ENCODE measurements around the gene CCDC6. TPM values are rescaled to one million over a fixed set of nuclear protein-coding genes. Genes with fewer than 3 reads are reported as not detected.

Gene CCDC6
- total and polyA plus RNA-seq, 2 of the 8 experiments (the other 6 are each of a cell fraction or from before 2014, with no cell fraction given), result 42.2 to 74.4 TPM

DNA sequence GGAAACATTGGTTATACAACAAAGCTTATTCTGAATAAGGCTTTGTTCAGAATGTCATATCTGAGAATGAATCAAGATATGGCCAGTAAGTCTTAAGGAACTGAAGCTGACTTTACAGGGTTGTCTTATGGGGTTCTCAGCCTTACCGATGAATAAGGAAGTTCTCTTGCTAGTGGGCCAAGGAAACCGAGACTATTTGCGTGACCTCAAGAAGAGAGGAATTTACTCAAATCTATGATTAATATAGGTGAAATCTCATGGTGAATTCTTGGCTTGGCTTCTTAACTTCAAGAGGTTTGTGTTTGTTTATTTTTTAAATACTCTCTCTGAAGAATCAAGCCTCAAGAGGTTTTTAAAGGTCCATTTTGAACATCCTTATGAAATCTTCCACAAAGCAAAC is 148.4 kb downstream of the CCDC6 start:
- Histone ChIP-seq H2BK12ac (ENCODE audit: low read depth, low read length) (no peak overlapping the region), H2AK5ac (ENCODE audit: low read depth, low read length) (no peak overlapping the region), H2BK20ac (ENCODE audit: low read length) (no peak overlapping the region), H2AFZ (ENCODE audit: low read length) (no peak overlapping the region), H3K36me3 (ENCODE audit: control insufficient read depth in 2 of 4, insufficient read depth in 4 of 4, low read length in 3 of 4) (no peaks in the 10 kb centered on the region), H2BK15ac (ENCODE audit: low read length) (no peak overlapping the region), H3K9ac (replicated peaks in 1 of 4; ENCODE audit: extremely low read depth in 1 of 4, low read depth in 3 of 4, low read length in 3 of 4) (no peak overlapping the region), H3K23ac (ENCODE audit: insufficient read length) (no peak overlapping the region), H3K4me2 (ENCODE audit: insufficient read depth in 1 of 2, low read depth in 2 of 2, low read length in 2 of 2) (no peak overlapping the region), H3K27ac (ENCODE audit: low read depth, low read length) (no peak overlapping the region), H2BK5ac (ENCODE audit: low read depth, low read length) (no peak overlapping the region), H4K20me1 (replicated peaks in 1 of 2; ENCODE audit: control insufficient read depth in 1 of 2, insufficient read depth in 2 of 2, low read length in 2 of 2) (no peaks in the 10 kb centered on the region), H2BK120ac (replicated peaks; ENCODE audit: low read depth, low read length) (no peak overlapping the region), H3K79me2 (ENCODE audit: control insufficient read depth in 1 of 2, insufficient read depth in 2 of 2, low read length in 2 of 2) (no peaks in the 10 kb centered on the region), H3K4ac (replicated peaks; ENCODE audit: insufficient read length, low read depth, low read length) (no peak overlapping the region), H4K8ac (ENCODE audit: extremely low read depth, insufficient read depth, low read length) (no peak overlapping the region), H3K27me3 (replicated peaks in 1 of 4; ENCODE audit: control insufficient read depth in 3 of 4, extremely low read depth in 1 of 4, insufficient read depth in 3 of 4, low read length in 3 of 4) (no peaks in the 10 kb centered on the region), H3K14ac (ENCODE audit: insufficient read length) (no peak overlapping the region), H4K91ac (replicated peaks; ENCODE audit: insufficient read length, low read length) (no peak overlapping the region), H3K79me1 (ENCODE audit: low read depth, low read length) (no peaks in the 10 kb centered on the region), H3K4me1 (replicated peaks in 1 of 4; ENCODE audit: control insufficient read depth in 3 of 4, insufficient read depth in 4 of 4, low read length in 3 of 4) (no peaks in the 10 kb centered on the region), H3K4me3 (ENCODE audit: extremely low read depth in 1 of 4, insufficient read depth in 2 of 4, low read depth in 3 of 4, low read length in 4 of 4) (no peak overlapping the region), H4K5ac (ENCODE audit: insufficient read length, low read depth, low read length) (no peak overlapping the region), H3K56ac (replicated peaks; ENCODE audit: insufficient read length, low read depth, low read length) (no peak overlapping the region), H3K9me3 (ENCODE audit: insufficient read depth in 2 of 2, low read depth in 1 of 2, low read length in 1 of 2) (peaks cover 2 to 7% of the 10 kb centered on the region in 2 experiments; a peak in 2 of 4 replicates), H3K18ac (ENCODE audit: extremely low read depth, low read length) (no peak overlapping the region), H3K23me2 (ENCODE audit: low read depth, low read length) (no peaks in the 10 kb centered on the region)
- DNase-seq (ENCODE audit: low read depth in 1 of 2, low spot score in 2 of 2) (no peak), FAIRE-seq (no peak)
- WGBS, 2 experiments (ENCODE audit: extremely low coverage in 1 of 2, insufficient coverage in 1 of 2, insufficient read length in 1 of 2, insufficient replicate concordance in 2 of 2, low coverage in 1 of 2, low lambda C conversion rate in 2 of 2, missing lambda C conversion rate in 1 of 2), result 90% methylated on average over 3 of the region's 3 CpGs; no CpG with 5 or more reads in 1 of the 2 experiments
- ChIA-PET POLR2A (ENCODE audit: partially characterized antibody) (no interaction called here), CTCF (ENCODE audit: partially characterized antibody) (interaction anchor here (0.9 to 1.3 kb wide), 3 partner anchors 9 to 357 kb away, joined by 3 to 5 read pairs (median 5); no protein-coding TSS in a partner anchor)
- TF ChIP-seq GTF2F1 (IDR thresholded peaks at IDR 0.05; ENCODE audit: borderline replicate concordance, low read depth, low read length), result no peak
- TF ChIP-seq HDAC2 (IDR thresholded peaks at IDR 0.05; ENCODE audit: borderline replicate concordance in 1 of 2, low read depth in 2 of 2, low read length in 2 of 2), result no peak
- no peak for TF ChIP-seq BRCA1 (IDR thresholded peaks at IDR 0.05; ENCODE audit: low read depth, low read length)
- TF ChIP-seq SIRT6 (IDR thresholded peaks at IDR 0.05; ENCODE audit: low read length), result no peak
- TF ChIP-seq ASH2L (IDR thresholded peaks at IDR 0.05; ENCODE audit: low read length), result no peak
- no peak for TF ChIP-seq CHD2 (IDR thresholded peaks at IDR 0.05; ENCODE audit: low read length)
- no peak for TF ChIP-seq TAF1 (IDR thresholded peaks at IDR 0.05; ENCODE audit: low read depth, low read length)
- TF ChIP-seq EP300 (IDR thresholded peaks at IDR 0.05; ENCODE audit: borderline replicate concordance in 1 of 2, low read depth in 2 of 2, low read length in 2 of 2), result no peak
- no peak for TF ChIP-seq PHF8 (conservative IDR thresholded peaks at IDR 0.05; ENCODE audit: low read depth, low read length)
- TF ChIP-seq, protein P1, sequence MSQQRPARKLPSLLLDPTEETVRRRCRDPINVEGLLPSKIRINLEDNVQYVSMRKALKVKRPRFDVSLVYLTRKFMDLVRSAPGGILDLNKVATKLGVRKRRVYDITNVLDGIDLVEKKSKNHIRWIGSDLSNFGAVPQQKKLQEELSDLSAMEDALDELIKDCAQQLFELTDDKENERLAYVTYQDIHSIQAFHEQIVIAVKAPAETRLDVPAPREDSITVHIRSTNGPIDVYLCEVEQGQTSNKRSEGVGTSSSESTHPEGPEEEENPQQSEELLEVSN (IDR thresholded peaks at IDR 0.05), result no peak
- TF ChIP-seq CEBPB (IDR thresholded peaks at IDR 0.05; ENCODE audit: low read depth, low read length), result no peak
- TF ChIP-seq RBBP5 (IDR thresholded peaks at IDR 0.05; ENCODE audit: borderline replicate concordance, low read depth, low read length), result no peak
- no peak for TF ChIP-seq JUN (IDR thresholded peaks at IDR 0.05; ENCODE audit: low read depth, low read length)
- no peak for TF ChIP-seq TEAD4 (IDR thresholded peaks at IDR 0.05; ENCODE audit: low read depth, low read length)

Data from H1 (cell line).